Thyroid gland (tissue), 4 donors: ENCODE data around the gene ATAD3B. TPM values are rescaled to one million over a fixed set of nuclear protein-coding genes. Genes with fewer than 3 reads are reported as not detected.
A peak's percentile ranks its signal among the peaks of the same experiment; 100 is the strongest.

Source experiments
- DNase-seq, 2 donors: peaks; one replicate each; pipeline ENCODE4 v3.0.0-alpha.2; 2019
- H3K27ac ChIP-seq, 3 donors: fragments of 200-600 bp; sonication (generic); 1 replicate in 2 of 3; 2 replicates in 1 of 3; pipeline ENCODE4 v1.5.1; 2016 to 2019; ENCODE audit warnings: mild to moderate bottlenecking in 1 of 3, moderate library complexity in 1 of 3
- H3K27me3 ChIP-seq: fragments of 200-600 bp; sonication (generic); one replicate; pipeline ENCODE4 v1.5.1; 2019
- H3K36me3 ChIP-seq, 2 donors: fragments of 200-600 bp; sonication (generic); one replicate each; pipeline ENCODE4 v1.5.1; 2016 to 2019
- H3K4me1 ChIP-seq, 2 donors: fragments of 200-600 bp; sonication (generic); one replicate each; pipeline ENCODE4 v1.5.1; 2017 to 2019
- H3K4me3 ChIP-seq, 3 donors: fragments of 200-600 bp; sonication (generic); replicated peaks in 1 of 3; 1 replicate in 2 of 3; 2 replicates in 1 of 3; pipeline ENCODE4 v1.5.1; 2016; ENCODE audit warnings: mild to moderate bottlenecking in 1 of 3
- H3K9me3 ChIP-seq: fragments of 200-600 bp; sonication (generic); one replicate; pipeline ENCODE4 v1.5.1; 2017
- CTCF ChIP-seq, 6 experiments: fragments of 200-600 bp in 3 of 6; fragments of 450-650 bp in 3 of 6; sonication (generic) in 3 of 6; IDR thresholded peaks; one replicate each; pipeline ENCODE4 v1.5.1; 2016 to 2019; ENCODE audit warnings: antibody characterized with exemption in 6 of 6, mild to moderate bottlenecking in 2 of 6, inconsistent platforms in 1 of 6, moderate library complexity in 1 of 6
- POLR2A ChIP-seq, 2 donors: fragments of 450-650 bp; IDR thresholded peaks; one replicate each; pipeline ENCODE4 v1.6.1; 2017; ENCODE audit warnings: antibody characterized with exemption in 2 of 2, mild to moderate bottlenecking in 2 of 2, moderate library complexity in 1 of 2
- WGBS, 2 donors: methylation state at CpG; one replicate each; pipeline ENCODE4 v1.1.5; 2017; 5-methylcytosine and 5-hydroxymethylcytosine counted together
- intact Hi-C: fragments of 100-400 bp; cut with DNase I; formaldehyde crosslinking; loops from one replicate; pipeline ENCODE4 v1.15.1; 2023
- total RNA-seq, 4 donors: library from RNA; depleted of rRNA; stranded (reverse); fragments of >200 nt; gene quantifications; one replicate each; pipeline ENCODE4 v1.2.3, GENCODE V29; 2016

The ATAD3B gene, protein sequence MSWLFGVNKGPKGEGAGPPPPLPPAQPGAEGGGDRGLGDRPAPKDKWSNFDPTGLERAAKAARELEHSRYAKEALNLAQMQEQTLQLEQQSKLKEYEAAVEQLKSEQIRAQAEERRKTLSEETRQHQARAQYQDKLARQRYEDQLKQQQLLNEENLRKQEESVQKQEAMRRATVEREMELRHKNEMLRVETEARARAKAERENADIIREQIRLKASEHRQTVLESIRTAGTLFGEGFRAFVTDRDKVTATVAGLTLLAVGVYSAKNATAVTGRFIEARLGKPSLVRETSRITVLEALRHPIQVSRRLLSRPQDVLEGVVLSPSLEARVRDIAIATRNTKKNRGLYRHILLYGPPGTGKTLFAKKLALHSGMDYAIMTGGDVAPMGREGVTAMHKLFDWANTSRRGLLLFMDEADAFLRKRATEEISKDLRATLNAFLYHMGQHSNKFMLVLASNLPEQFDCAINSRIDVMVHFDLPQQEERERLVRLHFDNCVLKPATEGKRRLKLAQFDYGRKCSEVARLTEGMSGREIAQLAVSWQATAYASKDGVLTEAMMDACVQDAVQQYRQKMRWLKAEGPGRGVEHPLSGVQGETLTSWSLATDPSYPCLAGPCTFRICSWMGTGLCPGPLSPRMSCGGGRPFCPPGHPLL
- 10 to 100 TPM; 13.8 to 29.1 (median 15.0) TPM for total RNA-seq

DNA sequence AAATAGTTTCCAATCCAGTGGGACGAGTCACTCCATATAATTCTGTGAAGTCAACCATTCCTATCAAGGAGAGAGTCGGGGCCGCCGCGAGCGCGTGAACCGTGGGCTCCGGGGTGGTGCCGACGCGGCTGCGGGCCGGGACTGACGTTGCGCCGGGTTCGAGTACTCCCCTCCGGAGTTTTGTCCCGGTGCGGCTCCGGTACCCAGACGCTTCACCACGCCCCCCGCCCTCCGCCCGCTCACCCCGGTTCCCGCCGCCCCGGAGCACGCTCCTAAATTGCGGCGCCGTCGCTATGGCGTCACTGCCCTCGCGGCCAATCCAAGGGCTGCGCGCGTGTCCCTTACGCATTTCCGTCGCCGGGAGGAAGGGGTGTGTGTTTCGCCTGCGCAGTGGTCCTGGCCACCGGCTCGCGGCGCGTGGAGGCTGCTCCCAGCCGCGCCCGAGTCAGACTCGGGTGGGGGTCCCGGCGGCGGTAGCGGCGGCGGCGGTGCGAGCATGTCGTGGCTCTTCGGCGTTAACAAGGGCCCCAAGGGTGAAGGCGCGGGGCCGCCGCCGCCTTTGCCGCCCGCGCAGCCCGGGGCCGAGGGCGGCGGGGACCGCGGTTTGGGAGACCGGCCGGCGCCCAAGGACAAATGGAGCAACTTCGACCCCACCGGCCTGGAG is at the start of gene ATAD3B:
Gene ATAD3B (plus strand): TSS at position 377 of the 664 bp plus-strand sequence. CDS start 120 bp downstream, at position 497.
- Histone ChIP-seq H3K9me3 (no peaks in the 10 kb centered on the region), H3K27me3 (no peaks in the 10 kb centered on the region), H3K27ac (peak within 1 kb of the TSS; percentile 4 to 73 (median 69)), H3K36me3 (no peaks in the 10 kb centered on the region), H3K4me3 (peak within 1 kb of the TSS; percentile 7 to 69 (median 34)), H3K4me1 (peaks cover 7 to 20% of the 10 kb centered on the region in 2 donors)
- peak; percentile 95 to 96 for DNase-seq
- 0 to 1% methylated on average over 2 to 25 of the region's 87 CpGs for WGBS, 2 donors
- intact Hi-C loops = no loop called here
- TF ChIP-seq CTCF (IDR thresholded peaks at IDR 0.05) (no peak), POLR2A (IDR thresholded peaks at IDR 0.05) (peak in 1 of 2 donors; percentile 69)

DNA sequence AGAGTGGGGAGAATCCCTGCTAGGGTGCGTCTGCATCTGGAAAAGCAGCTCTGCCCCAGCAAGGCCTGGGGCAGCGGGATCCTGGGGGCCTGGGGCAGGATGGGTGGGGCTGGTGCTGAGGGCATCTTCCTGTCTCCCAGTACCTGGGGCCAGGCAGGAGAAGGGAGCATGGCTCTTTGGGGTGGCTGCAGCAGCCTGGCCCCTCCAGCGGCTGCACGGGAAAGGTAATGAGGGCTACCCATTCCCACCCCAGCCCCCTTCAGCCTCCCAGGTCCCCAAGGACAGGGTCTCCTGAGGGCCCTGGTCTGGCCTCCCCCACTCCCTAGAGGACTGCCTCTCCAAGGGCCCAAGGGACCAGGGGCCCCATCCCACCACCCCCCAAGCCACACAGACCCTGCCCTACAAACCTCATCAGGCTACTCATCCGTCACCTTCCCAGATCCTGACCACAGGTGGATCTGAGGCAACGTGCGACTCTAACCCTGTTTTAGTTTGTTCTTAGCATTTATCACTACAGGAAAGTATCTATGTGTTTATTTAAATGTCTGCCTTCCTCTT is 49.6 kb upstream of the ATAD3B start:
- intact Hi-C loops = no loop called here
- TF ChIP-seq CTCF (IDR thresholded peaks at IDR 0.05) = no peak
- TF ChIP-seq POLR2A (IDR thresholded peaks at IDR 0.05) = no peak
- Histone ChIP-seq H3K27me3 (no peaks in the 10 kb centered on the region), H3K4me3 (no peak overlapping the region), H3K36me3 (no peaks in the 10 kb centered on the region), H3K4me1 (peaks cover 0 to 6% of the 10 kb centered on the region in 2 donors), H3K9me3 (no peaks in the 10 kb centered on the region), H3K27ac (no peak overlapping the region)
- DNase-seq = no peak
- 83 to 84% methylated on average over 7 of the region's 7 CpGs for WGBS, 2 donors

DNA sequence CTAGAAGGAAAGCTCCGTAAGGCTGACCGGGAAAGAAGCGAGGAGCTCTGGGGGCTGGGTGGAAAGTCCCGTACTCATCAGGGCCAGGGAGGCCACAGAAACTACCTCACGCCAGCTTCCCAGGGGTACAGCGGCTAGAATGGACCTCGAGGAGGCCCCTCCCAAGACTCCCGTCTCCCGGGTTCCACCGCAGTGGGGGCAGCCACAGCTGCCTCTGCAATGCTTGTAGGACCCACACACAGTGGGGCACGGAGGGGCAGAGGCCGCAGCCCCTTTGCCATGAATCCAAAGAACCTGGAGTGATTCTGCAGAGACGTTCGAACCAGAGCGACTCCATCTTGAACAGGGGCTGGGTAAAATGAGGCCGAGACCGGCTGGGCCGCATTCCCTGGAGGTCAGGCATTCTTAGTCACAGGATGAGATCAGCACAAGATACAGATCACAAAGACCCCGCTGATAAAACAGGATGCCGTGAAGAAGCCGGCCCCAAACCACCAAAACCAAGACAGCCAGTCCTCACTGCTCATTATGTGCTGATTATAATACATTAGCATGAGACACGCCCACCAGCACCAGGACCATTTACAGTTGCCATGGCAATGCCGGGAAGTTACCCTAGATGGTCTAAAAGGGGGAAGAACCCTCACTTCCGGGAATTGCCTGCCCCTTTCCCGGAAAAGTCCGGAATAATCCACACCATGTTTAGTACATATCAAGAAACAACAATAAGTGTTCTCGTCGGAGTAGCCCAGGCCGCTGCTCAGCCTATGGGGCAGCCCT is 48.9 kb upstream of the ATAD3B start:
- TF ChIP-seq CTCF (IDR thresholded peaks at IDR 0.05) = no peak
- TF ChIP-seq POLR2A (IDR thresholded peaks at IDR 0.05) = no peak
- Histone ChIP-seq H3K36me3 (no peaks in the 10 kb centered on the region), H3K4me1 (peaks cover 0 to 6% of the 10 kb centered on the region in 2 donors), H3K4me3 (no peak overlapping the region), H3K27ac (no peak overlapping the region), H3K9me3 (no peaks in the 10 kb centered on the region), H3K27me3 (no peaks in the 10 kb centered on the region)
- intact Hi-C loops = no loop called here
- no peak for DNase-seq
- WGBS, 2 donors = 61 to 62% methylated on average over 22 to 24 of the region's 29 CpGs

DNA sequence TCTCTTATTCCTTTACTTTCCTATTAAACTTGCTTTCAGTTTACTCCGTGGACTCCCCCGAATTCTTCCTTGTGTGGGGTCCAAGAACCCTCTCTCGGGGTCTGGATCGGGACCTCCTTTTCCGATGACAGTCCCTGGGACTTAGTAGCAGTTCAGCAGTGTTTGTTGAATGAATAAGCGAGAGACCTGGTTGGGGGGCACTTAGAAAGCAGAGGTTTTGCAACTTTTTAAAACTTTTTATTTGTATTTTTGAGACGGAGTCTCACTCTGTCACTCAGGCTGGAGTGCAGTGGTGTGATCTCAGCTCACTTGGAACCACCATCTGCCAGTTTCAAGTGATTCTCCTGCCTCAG is 48.3 kb upstream of the ATAD3B start:
- peaks cover 0 to 6% of the 10 kb centered on the region in 2 donors for H3K4me1 ChIP-seq
- no peak overlapping the region for H3K4me3 ChIP-seq

More for the DNA sequence above, 48.3 kb upstream of the ATAD3B start:
- no peaks in the 10 kb centered on the region for H3K9me3 ChIP-seq
- intact Hi-C loops = no loop called here
- 82 to 92% methylated on average over 7 of the region's 7 CpGs for WGBS, 2 donors
- H3K27me3 ChIP-seq = no peaks in the 10 kb centered on the region
- no peak for TF ChIP-seq CTCF (IDR thresholded peaks at IDR 0.05)
- TF ChIP-seq POLR2A (IDR thresholded peaks at IDR 0.05) = no peak
- no peaks in the 10 kb centered on the region for H3K36me3 ChIP-seq
- DNase-seq = no peak
- H3K27ac ChIP-seq = no peak overlapping the region
